ENCODE measurements around the gene UBE2V1. TPM values are rescaled to one million over a fixed set of nuclear protein-coding genes. Genes with fewer than 3 reads are reported as not detected.

The UBE2V1 gene
- total and polyA plus RNA-seq, 2 of the 13 experiments (the other 11 are each of a cell fraction or from before 2014, with no cell fraction given) = 81.3 to 132 TPM

- TF ChIP-seq ZFP36L2 (CRISPR knock-in tag; IDR thresholded peaks at IDR 0.05) (no peak; the same call in 1 of the 2 replicates), RFX3 (CRISPR knock-in tag; IDR thresholded peaks at IDR 0.05) (no peak; the same call in 1 of the 2 replicates), RBFOX2 (IDR thresholded peaks at IDR 0.05; ENCODE audit: low read depth, low read length) (peak; percentile 95), GLMP (CRISPR knock-in tag; IDR thresholded peaks at IDR 0.05; ENCODE audit: borderline replicate concordance) (no peak), MXD1 (CRISPR knock-in tag; IDR thresholded peaks at IDR 0.05) (peak; percentile 98), MIER3 (CRISPR knock-in tag; IDR thresholded peaks at IDR 0.05; ENCODE audit: borderline replicate concordance) (no peak; the same call in 1 of the 2 replicates), TAF1 (CRISPR knock-in tag; IDR thresholded peaks at IDR 0.05) (peak; percentile 81), ELF3 (CRISPR knock-in tag; IDR thresholded peaks at IDR 0.05) (peak; percentile 67), ESRRA (CRISPR knock-in tag; IDR thresholded peaks at IDR 0.05; ENCODE audit: low read depth) (no peak; the same call in none of the 2 replicates), HNRNPUL1 (IDR thresholded peaks at IDR 0.05; ENCODE audit: low read depth, low read length) (no peak), ZNF143 (CRISPR knock-in tag; IDR thresholded peaks at IDR 0.05) (no peak), FOXJ3 (CRISPR knock-in tag; IDR thresholded peaks at IDR 0.05; ENCODE audit: borderline replicate concordance) (no peak), ZNF563 (CRISPR knock-in tag; IDR thresholded peaks at IDR 0.05) (peak; percentile 99), ZNF296 (CRISPR knock-in tag; conservative IDR thresholded peaks at IDR 0.05) (peak; percentile 93), GPBP1L1 (CRISPR knock-in tag; IDR thresholded peaks at IDR 0.05) (no peak), ZFP41 (CRISPR knock-in tag; IDR thresholded peaks at IDR 0.05; ENCODE audit: borderline replicate concordance) (peak; percentile 95), SRF (IDR thresholded peaks at IDR 0.05; ENCODE audit: low read depth, low read length) (no peak), ZNF678 (CRISPR knock-in tag; IDR thresholded peaks at IDR 0.05) (peak; percentile 96), ZNF503 (CRISPR knock-in tag; IDR thresholded peaks at IDR 0.05) (peak; percentile 73), NRL (CRISPR knock-in tag; IDR thresholded peaks at IDR 0.05; ENCODE audit: borderline replicate concordance) (peak; percentile 93), PLRG1 (conservative IDR thresholded peaks at IDR 0.05) (no peak), REPIN1 (CRISPR knock-in tag; IDR thresholded peaks at IDR 0.05; ENCODE audit: borderline replicate concordance, low read depth) (peak; percentile 76), KDM1A (CRISPR knock-in tag; IDR thresholded peaks at IDR 0.05) (no peak), HMGA1 (CRISPR knock-in tag; conservative IDR thresholded peaks at IDR 0.05) (no peak), NFIB (CRISPR knock-in tag; IDR thresholded peaks at IDR 0.05; ENCODE audit: borderline replicate concordance) (no peak), ZNF251 (CRISPR knock-in tag; IDR thresholded peaks at IDR 0.05) (peak; percentile 97), KAT7 (CRISPR knock-in tag; IDR thresholded peaks at IDR 0.05; ENCODE audit: borderline replicate concordance) (peak; percentile 86; the same call in 1 of the 2 replicates)
Observed at GRCh38 chr20:50153500-50154377, 40.8 kb upstream of the UBE2V1 start, which contains the start of gene PEDS1 (continued).
